ENCODE data around the gene MACF1. TPM values are rescaled to one million over a fixed set of nuclear protein-coding genes. Genes with fewer than 3 reads are reported as not detected.

The MACF1 gene
- total RNA-seq, 1 experiment from 2014 or later = 265 TPM

GRCh38 chr1:39224295-39224829 lies 19.9 kb downstream of the MACF1 start:
- H3K27me3 ChIP-seq (replicated peaks; ENCODE audit: insufficient read depth, low read depth, low read length, poor library complexity) = no peaks in the 10 kb centered on the region
- intact Hi-C loops (cut with micrococcal nuclease; ENCODE audit: unreplicated experiment) = no loop called here
- TF ChIP-seq CTCF (conservative IDR thresholded peaks at IDR 0.05; ENCODE audit: low read depth, low read length) (no peak), EZH2 (IDR thresholded peaks at IDR 0.05; ENCODE audit: borderline replicate concordance, low read depth, low read length, poor library complexity, severe bottlenecking) (no peak)
- H3K9me3 ChIP-seq (ENCODE audit: low read depth, low read length, poor library complexity, severe bottlenecking) = no peaks in the 10 kb centered on the region
- POLR2A ChIA-PET (ENCODE audit: low non-redundant PET) = no interaction called here
- no TSS peak for BruUV-seq (replicated peaks)
- CTCF ChIA-PET = no interaction called here
- H3K36me3 ChIP-seq (ENCODE audit: insufficient read depth, low read length, poor library complexity, severe bottlenecking) = no peaks in the 10 kb centered on the region
- no peak overlapping the region for H3K27ac ChIP-seq (ENCODE audit: low read depth, low read length, poor library complexity, severe bottlenecking)
- H3K4me1 ChIP-seq (ENCODE audit: insufficient read depth, low read length, poor library complexity, severe bottlenecking) = no peaks in the 10 kb centered on the region
- DNase-seq (ENCODE audit: low spot score) = no peak
- H3K4me3 ChIP-seq (ENCODE audit: low read depth, low read length, poor library complexity, severe bottlenecking) = no peak overlapping the region

GRCh38 chr1:39226836-39227235 lies 22.3 kb downstream of the MACF1 start:
- H3K27ac ChIP-seq (ENCODE audit: low read depth, low read length, poor library complexity, severe bottlenecking) = no peak overlapping the region
- H3K9me3 ChIP-seq (ENCODE audit: low read depth, low read length, poor library complexity, severe bottlenecking) = no peaks in the 10 kb centered on the region
- H3K4me1 ChIP-seq (ENCODE audit: insufficient read depth, low read length, poor library complexity, severe bottlenecking) = no peaks in the 10 kb centered on the region
- H3K4me3 ChIP-seq (ENCODE audit: low read depth, low read length, poor library complexity, severe bottlenecking) = no peak overlapping the region
- no peaks in the 10 kb centered on the region for H3K27me3 ChIP-seq (replicated peaks; ENCODE audit: insufficient read depth, low read depth, low read length, poor library complexity)
- BruUV-seq (replicated peaks) = no TSS peak
- no peaks in the 10 kb centered on the region for H3K36me3 ChIP-seq (ENCODE audit: insufficient read depth, low read length, poor library complexity, severe bottlenecking)
- no peak for DNase-seq (ENCODE audit: low spot score)
- intact Hi-C loops (cut with micrococcal nuclease; ENCODE audit: unreplicated experiment) = no loop called here
- TF ChIP-seq EZH2 (IDR thresholded peaks at IDR 0.05; ENCODE audit: borderline replicate concordance, low read depth, low read length, poor library complexity, severe bottlenecking) (no peak), CTCF (conservative IDR thresholded peaks at IDR 0.05; ENCODE audit: low read depth, low read length) (no peak)
- CTCF ChIA-PET = no interaction called here
- POLR2A ChIA-PET (ENCODE audit: low non-redundant PET) = no interaction called here

- no peak overlapping the region for H3K4me3 ChIP-seq (ENCODE audit: low read depth, low read length, poor library complexity, severe bottlenecking)
- no peak for DNase-seq (ENCODE audit: low spot score)
- H3K27ac ChIP-seq (ENCODE audit: low read depth, low read length, poor library complexity, severe bottlenecking) = no peak overlapping the region
- no TSS peak for BruUV-seq (replicated peaks)
- ChIA-PET CTCF (no interaction called here), POLR2A (ENCODE audit: low non-redundant PET) (no interaction called here)
- intact Hi-C loops (cut with micrococcal nuclease; ENCODE audit: unreplicated experiment) = no loop called here
- H3K4me1 ChIP-seq (ENCODE audit: insufficient read depth, low read length, poor library complexity, severe bottlenecking) = no peaks in the 10 kb centered on the region
- H3K9me3 ChIP-seq (ENCODE audit: low read depth, low read length, poor library complexity, severe bottlenecking) = no peaks in the 10 kb centered on the region
- no peaks in the 10 kb centered on the region for H3K27me3 ChIP-seq (replicated peaks; ENCODE audit: insufficient read depth, low read depth, low read length, poor library complexity)
- no peaks in the 10 kb centered on the region for H3K36me3 ChIP-seq (ENCODE audit: insufficient read depth, low read length, poor library complexity, severe bottlenecking)
- TF ChIP-seq CTCF (conservative IDR thresholded peaks at IDR 0.05; ENCODE audit: low read depth, low read length) = no peak
- no peak for TF ChIP-seq EZH2 (IDR thresholded peaks at IDR 0.05; ENCODE audit: borderline replicate concordance, low read depth, low read length, poor library complexity, severe bottlenecking)
These were observed 23.8 kb downstream of the MACF1 start for GRCh38 chr1:39228252-39228651.

All from A673 (cell line).